ENCODE results near the gene AKT1S1. TPM values are rescaled to one million over a fixed set of nuclear protein-coding genes. Genes with fewer than 3 reads are reported as not detected.
A peak's percentile ranks its signal among the peaks of the same experiment; 100 is the strongest.

The AKT1S1 gene
- total RNA-seq, 2 experiments from 2014 or later, result 17.5 to 18.9 TPM

GRCh38 chr19:49895566-49896297, 18.6 kb upstream of the AKT1S1 start:
- Mint-ChIP-seq H3K27me3 (peaks cover 3% of the 10 kb centered on the region), H3K4me1 (peaks cover 31% of the 10 kb centered on the region), H3K4me3 (peak overlapping the region; percentile 51), H3K9me3 (no peaks in the 10 kb centered on the region), H3K36me3 (ENCODE audit: low read depth) (no peaks in the 10 kb centered on the region), H3K27ac (peak overlapping the region; percentile 85)
- no peak for DNase-seq
- CTCF ChIA-PET, result interaction anchor here (1.7 kb wide), 1 partner anchor 13 kb away, joined by 6 read pairs; no protein-coding TSS in a partner anchor
- POLR2A ChIA-PET, result no interaction called here

DNA sequence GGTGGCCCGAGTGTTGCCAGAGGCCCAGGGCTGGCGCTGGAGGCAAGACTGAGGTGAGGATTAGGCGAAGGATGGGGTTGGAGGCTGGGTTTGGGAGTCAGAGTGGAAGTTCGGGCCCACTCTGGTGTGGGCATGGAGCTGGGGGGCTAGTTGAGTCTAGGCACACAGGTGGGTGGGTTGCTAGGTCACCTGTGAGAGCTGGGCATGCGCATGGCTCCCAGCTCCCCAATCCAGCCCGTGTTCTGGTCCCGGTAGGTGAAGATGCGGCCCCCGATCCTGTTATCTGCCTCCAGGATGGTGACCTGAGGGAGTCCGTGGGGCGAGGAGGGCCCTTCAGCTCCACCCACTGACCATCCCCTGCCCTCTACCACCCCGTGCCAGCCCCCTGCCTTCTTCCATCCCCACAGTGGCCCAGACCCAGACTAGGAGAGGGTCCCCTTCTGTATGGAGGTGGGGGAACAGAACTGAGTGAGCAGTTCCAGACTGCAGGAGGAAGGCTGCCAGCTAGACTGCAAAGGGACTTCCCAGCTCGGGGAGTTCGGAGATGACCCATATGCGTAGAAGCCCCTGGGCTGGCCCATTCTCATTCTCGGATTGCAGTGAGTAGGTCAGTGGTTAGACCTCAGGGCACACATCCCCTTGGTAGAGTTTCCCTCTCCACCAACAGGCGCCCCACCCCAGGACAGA, 17.9 kb upstream of the AKT1S1 start:
- CTCF ChIA-PET, result interaction anchor here (1.0 to 1.7 kb wide), 2 partner anchors 13 to 14 kb away, joined by 4 to 6 read pairs; no protein-coding TSS in a partner anchor
- H3K4me3 Mint-ChIP-seq, result no peak overlapping the region
- peak overlapping the region; percentile 66 for H3K27ac Mint-ChIP-seq
- H3K9me3 Mint-ChIP-seq, result no peaks in the 10 kb centered on the region
- POLR2A ChIA-PET, result no interaction called here
- no peak for DNase-seq
- H3K4me1 Mint-ChIP-seq, result peaks cover 34% of the 10 kb centered on the region
- no peaks in the 10 kb centered on the region for H3K36me3 Mint-ChIP-seq (ENCODE audit: low read depth)
- H3K27me3 Mint-ChIP-seq, result peaks cover 3% of the 10 kb centered on the region

- Mint-ChIP-seq H3K27ac (peak overlapping the region; percentile 62), H3K36me3 (ENCODE audit: low read depth) (no peaks in the 10 kb centered on the region), H3K9me3 (no peaks in the 10 kb centered on the region), H3K4me3 (no peak overlapping the region), H3K4me1 (peaks cover 36% of the 10 kb centered on the region), H3K27me3 (peaks cover 3% of the 10 kb centered on the region)
- POLR2A ChIA-PET, result interaction anchor here (0.6 kb wide), 1 partner anchor 23 kb away, joined by 4 read pairs; no protein-coding TSS in a partner anchor
- CTCF ChIA-PET, result interaction anchor here (0.6 to 1.7 kb wide), 3 partner anchors 12 to 15 kb away, joined by 3 to 6 read pairs (median 4); no protein-coding TSS in a partner anchor
- no peak for DNase-seq
Observed at GRCh38 chr19:49894011-49894664, 17.0 kb upstream of the AKT1S1 start.

DNA sequence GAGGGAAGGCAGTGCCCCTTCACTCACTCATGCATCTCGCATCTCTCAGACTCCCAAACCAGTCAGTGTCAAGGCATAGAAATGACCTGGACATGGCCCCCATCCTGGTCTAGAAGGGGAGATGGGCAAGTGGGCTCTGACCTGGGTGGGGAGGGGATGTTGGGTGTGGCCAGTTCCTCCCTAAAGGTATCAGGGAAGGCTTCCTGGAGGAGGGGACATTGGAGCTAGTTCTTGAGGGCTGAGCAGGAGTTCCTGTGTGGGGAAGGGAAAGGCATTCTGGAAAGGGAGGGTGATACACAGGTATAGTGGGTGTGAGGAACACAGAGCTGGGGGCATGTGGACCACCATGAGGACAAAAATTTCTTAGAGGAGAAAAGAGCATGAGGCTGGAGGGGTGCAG, 15.6 kb upstream of the AKT1S1 start:
- CTCF ChIA-PET, result interaction anchor here (1.0 kb wide), 1 partner anchor 9 kb away, joined by 3 read pairs; no protein-coding TSS in a partner anchor

DNA sequence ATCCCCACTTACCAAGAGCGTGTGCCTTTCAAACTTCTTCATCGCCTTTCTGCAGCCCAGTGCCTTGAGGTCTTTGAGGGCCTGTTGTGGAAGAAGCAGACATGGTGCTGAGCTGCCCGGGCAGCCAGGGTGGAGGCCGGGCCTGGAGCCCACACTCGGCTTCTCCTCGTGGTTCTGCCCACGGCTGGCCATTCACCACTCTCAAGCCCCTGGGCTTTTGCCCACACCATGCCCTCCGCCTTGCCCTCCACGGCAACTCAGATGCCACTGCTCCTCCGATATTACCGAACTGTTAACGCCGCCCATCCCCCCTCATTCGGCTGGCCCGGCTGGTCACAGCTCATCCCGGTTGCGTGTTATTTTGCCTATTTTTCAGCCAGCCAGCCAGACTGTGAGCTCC, 14.2 kb upstream of the AKT1S1 start:
- DNase-seq, result no peak
- peak overlapping the region; percentile 54 for H3K27ac Mint-ChIP-seq
- H3K4me3 Mint-ChIP-seq, result no peak overlapping the region
- ChIA-PET POLR2A (no interaction called here), CTCF (interaction anchor here (0.7 to 2.5 kb wide), 5 partner anchors 11 to 46 kb away, joined by 3 to 11 read pairs (median 7); partner anchors contain the start of genes AKT1S1, ATF5, NUP62 and TBC1D17)
- peaks cover 22% of the 10 kb centered on the region for H3K4me1 Mint-ChIP-seq
- no peaks in the 10 kb centered on the region for H3K36me3 Mint-ChIP-seq (ENCODE audit: low read depth)
- no peaks in the 10 kb centered on the region for H3K9me3 Mint-ChIP-seq
- H3K27me3 Mint-ChIP-seq, result peaks cover 3% of the 10 kb centered on the region

More for the DNA sequence above, 15.6 kb upstream of the AKT1S1 start:
- peak overlapping the region; percentile 66 for H3K27ac Mint-ChIP-seq
- H3K9me3 Mint-ChIP-seq, result no peaks in the 10 kb centered on the region
- H3K4me3 Mint-ChIP-seq, result no peak overlapping the region
- H3K27me3 Mint-ChIP-seq, result peaks cover 3% of the 10 kb centered on the region
- H3K36me3 Mint-ChIP-seq (ENCODE audit: low read depth), result no peaks in the 10 kb centered on the region
- POLR2A ChIA-PET, result no interaction called here
- H3K4me1 Mint-ChIP-seq, result peaks cover 35% of the 10 kb centered on the region
- DNase-seq, result no peak

GRCh38 chr19:49890349-49891311, 13.5 kb upstream of the AKT1S1 start:
- H3K4me3 Mint-ChIP-seq, result peak overlapping the region; percentile 66
- POLR2A ChIA-PET, result no interaction called here
- H3K27ac Mint-ChIP-seq, result peak overlapping the region; percentile 54
- no peaks in the 10 kb centered on the region for H3K9me3 Mint-ChIP-seq
- peaks cover 17% of the 10 kb centered on the region for H3K4me1 Mint-ChIP-seq
- CTCF ChIA-PET, result interaction anchor here (0.6 to 2.5 kb wide), 11 partner anchors 12 to 446 kb away, joined by 3 to 11 read pairs (median 3); partner anchors contain the start of genes AKT1S1, ATF5, NUP62 and PTOV1
- DNase-seq, result peak; percentile 54
- peaks cover 2% of the 10 kb centered on the region for H3K36me3 Mint-ChIP-seq (ENCODE audit: low read depth)
- peaks cover 3% of the 10 kb centered on the region for H3K27me3 Mint-ChIP-seq

- peak; percentile 78 for DNase-seq
- H3K4me3 Mint-ChIP-seq, result peak overlapping the region; percentile 66
- H3K27ac Mint-ChIP-seq, result peak overlapping the region; percentile 41
- H3K27me3 Mint-ChIP-seq, result peaks cover 3% of the 10 kb centered on the region
- peaks cover 5% of the 10 kb centered on the region for H3K36me3 Mint-ChIP-seq (ENCODE audit: low read depth)
- ChIA-PET POLR2A (no interaction called here), CTCF (interaction anchor here (0.7 to 2.5 kb wide), 9 partner anchors 12 to 94 kb away, joined by 3 to 11 read pairs (median 4); partner anchors contain the start of genes AKT1S1, ATF5, NUP62 and PTOV1)
- no peaks in the 10 kb centered on the region for H3K9me3 Mint-ChIP-seq
- H3K4me1 Mint-ChIP-seq, result peaks cover 13% of the 10 kb centered on the region
Observed at GRCh38 chr19:49889687-49890348, 12.7 kb upstream of the AKT1S1 start.

GRCh38 chr19:49889038-49889686, 12.0 kb upstream of the AKT1S1 start:
- DNase-seq, result no peak
- no peak overlapping the region for H3K27ac Mint-ChIP-seq
- no peak overlapping the region for H3K4me3 Mint-ChIP-seq
- ChIA-PET CTCF (interaction anchor here (1.4 to 2.0 kb wide), 4 partner anchors 16 to 95 kb away, joined by 3 to 8 read pairs (median 4); partner anchors contain the start of genes ATF5 and NUP62), POLR2A (no interaction called here)
- no peaks in the 10 kb centered on the region for H3K9me3 Mint-ChIP-seq
- H3K4me1 Mint-ChIP-seq, result peaks cover 13% of the 10 kb centered on the region
- peaks cover 3% of the 10 kb centered on the region for H3K27me3 Mint-ChIP-seq
- peaks cover 11% of the 10 kb centered on the region for H3K36me3 Mint-ChIP-seq (ENCODE audit: low read depth)

DNA sequence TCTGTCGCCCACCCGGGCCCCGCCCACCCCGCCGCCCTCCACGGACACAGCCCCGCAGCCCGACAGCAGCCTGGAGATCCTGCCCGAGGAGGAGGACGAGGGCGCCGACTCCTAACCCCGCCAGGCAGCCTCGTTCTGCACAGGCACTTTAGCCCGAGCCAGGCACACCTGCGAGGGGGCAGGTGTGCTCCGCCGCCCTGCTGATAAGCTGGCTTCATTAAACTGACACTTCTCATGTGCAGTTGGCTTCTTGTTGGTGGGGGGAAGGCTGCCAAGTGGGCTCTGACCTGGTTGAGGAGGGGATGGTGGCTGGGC, 11.3 kb upstream of the AKT1S1 start:
- H3K4me3 Mint-ChIP-seq, result no peak overlapping the region

GRCh38 chr19:49887665-49888509, 10.7 kb upstream of the AKT1S1 start:
- CTCF ChIA-PET, result no interaction called here
- peaks cover 3% of the 10 kb centered on the region for H3K27me3 Mint-ChIP-seq
- peaks cover 19% of the 10 kb centered on the region for H3K36me3 Mint-ChIP-seq (ENCODE audit: low read depth)
- H3K4me3 Mint-ChIP-seq, result no peak overlapping the region
- no peak overlapping the region for H3K27ac Mint-ChIP-seq
- peaks cover 15% of the 10 kb centered on the region for H3K4me1 Mint-ChIP-seq
- POLR2A ChIA-PET, result no interaction called here
- H3K9me3 Mint-ChIP-seq, result no peaks in the 10 kb centered on the region
- no peak for DNase-seq

More for the DNA sequence above, 11.3 kb upstream of the AKT1S1 start:
- Mint-ChIP-seq H3K9me3 (no peaks in the 10 kb centered on the region), H3K27me3 (peaks cover 3% of the 10 kb centered on the region), H3K27ac (no peak overlapping the region), H3K4me1 (peaks cover 13% of the 10 kb centered on the region), H3K36me3 (ENCODE audit: low read depth) (peaks cover 14% of the 10 kb centered on the region)
- DNase-seq, result no peak
- ChIA-PET CTCF (no interaction called here), POLR2A (no interaction called here)
